Measurements from ENCODE around the gene HIP1R.
"Not testable (repeated sequence)": the region's sequence is repeated elsewhere in the genome, so short reads cannot be mapped to it uniquely, and the experiment has no call there.

HIP1R gene

DNA sequence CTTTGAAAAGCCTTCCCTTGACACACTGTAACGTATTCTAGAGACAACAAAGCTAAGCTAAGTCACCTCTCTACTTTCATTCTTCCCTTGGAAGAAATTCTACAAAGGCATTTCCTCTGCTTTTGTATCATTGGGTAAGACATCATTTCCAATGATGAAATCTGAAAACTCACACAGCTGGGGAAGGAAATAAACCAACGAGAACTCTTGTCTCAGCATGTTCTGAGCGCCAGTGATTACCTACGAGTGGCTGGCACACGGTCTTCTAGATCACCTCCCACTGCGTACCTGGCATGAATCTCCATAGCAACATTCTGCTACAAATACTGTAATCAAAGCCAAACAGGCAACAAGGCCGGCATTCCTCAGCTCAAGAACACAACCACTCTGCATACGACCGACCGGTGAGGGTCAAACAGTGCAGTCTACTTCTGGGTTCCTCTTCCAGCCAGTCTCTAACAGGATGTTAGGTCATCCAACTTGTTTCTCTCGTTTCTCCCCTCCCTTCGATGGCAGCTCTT, 53.0 kb downstream of the HIP1R start:
- H3K4me3 ChIP-seq (ENCODE audit: low read depth, low read length), result no peak overlapping the region
- TF ChIP-seq, protein P1, sequence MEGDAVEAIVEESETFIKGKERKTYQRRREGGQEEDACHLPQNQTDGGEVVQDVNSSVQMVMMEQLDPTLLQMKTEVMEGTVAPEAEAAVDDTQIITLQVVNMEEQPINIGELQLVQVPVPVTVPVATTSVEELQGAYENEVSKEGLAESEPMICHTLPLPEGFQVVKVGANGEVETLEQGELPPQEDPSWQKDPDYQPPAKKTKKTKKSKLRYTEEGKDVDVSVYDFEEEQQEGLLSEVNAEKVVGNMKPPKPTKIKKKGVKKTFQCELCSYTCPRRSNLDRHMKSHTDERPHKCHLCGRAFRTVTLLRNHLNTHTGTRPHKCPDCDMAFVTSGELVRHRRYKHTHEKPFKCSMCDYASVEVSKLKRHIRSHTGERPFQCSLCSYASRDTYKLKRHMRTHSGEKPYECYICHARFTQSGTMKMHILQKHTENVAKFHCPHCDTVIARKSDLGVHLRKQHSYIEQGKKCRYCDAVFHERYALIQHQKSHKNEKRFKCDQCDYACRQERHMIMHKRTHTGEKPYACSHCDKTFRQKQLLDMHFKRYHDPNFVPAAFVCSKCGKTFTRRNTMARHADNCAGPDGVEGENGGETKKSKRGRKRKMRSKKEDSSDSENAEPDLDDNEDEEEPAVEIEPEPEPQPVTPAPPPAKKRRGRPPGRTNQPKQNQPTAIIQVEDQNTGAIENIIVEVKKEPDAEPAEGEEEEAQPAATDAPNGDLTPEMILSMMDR (IDR thresholded peaks at IDR 0.05; ENCODE audit: borderline replicate concordance, insufficient read depth, low read depth, low read length), result no peak

DNA sequence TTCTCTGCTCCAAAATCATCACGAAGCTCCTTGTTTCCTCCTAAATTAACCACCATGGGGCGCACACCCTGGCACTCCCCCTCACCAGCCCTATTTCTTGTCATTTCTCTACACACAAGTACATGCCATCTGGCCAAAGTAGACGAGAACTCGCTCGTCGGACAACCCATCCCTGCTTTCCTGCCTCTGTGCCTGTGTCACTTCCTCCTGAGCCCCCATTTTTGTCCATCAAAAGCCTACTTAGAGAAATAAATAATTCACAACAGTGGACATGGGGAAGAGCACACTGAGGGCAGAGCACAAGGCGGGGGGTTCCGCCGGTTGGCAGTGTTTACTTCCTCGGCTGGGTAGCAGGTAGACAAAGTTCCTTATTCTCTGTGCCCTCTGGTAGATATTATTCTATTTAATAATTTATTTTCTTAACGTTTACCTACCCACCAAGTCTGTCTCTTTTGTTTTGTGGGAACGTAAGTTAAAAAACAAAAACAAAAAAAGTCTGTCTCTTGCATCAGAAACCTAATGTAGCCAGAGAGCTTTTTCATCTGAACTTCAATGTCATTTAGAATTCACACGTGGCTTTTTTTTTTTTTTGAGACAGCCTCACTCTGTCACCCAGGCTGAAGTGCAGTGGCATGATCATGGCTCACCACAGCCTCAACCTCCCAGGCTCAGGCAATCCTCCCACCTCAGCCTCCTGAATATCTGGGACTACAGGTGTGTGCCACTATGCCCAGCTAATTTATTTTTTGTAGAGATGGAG, 54.7 kb downstream of the HIP1R start:
- no peak overlapping the region for H3K4me3 ChIP-seq (ENCODE audit: low read depth, low read length)
- TF ChIP-seq, protein P1 (IDR thresholded peaks at IDR 0.05; ENCODE audit: borderline replicate concordance, insufficient read depth, low read depth, low read length), result no peak

DNA sequence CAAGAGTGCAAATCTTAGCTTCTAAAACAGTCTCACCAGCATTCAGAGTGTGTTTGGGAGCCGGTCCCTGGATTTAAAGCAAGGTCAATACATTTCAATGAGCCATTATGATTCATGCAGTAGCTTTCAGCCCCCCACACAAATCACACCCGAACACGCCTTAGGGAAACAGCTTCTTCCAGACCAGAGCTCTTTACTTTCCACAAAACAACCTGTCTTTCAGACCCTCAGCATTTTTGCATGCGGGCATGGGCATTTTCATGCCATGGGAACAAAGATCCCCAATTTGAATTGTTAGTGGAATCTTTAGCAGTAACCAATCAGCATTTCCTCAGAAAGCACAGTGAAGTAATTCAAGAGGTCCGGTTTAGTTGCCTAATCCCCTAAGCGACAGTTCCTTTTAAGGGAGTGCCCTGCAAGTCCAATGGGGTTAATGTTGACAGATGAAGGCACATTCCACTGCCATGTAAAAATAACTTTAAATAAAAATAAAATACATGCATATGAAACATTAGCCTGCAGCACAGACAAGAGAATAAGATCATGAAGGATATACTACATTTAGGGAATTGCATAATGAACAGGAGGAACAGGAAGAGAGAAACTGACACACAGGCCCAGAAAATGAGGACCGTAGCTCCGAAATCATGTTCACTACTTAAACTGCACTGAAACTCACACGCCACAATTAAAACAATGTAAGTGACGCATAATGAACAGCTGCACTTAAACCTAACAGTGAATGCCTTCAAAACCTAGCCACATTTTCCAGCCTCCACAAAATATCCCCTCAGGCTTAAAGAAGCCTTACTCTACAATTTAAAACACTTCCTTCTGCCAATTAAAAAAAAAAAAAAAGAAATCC, 56.6 kb downstream of the HIP1R start:
- H3K4me3 ChIP-seq (ENCODE audit: low read depth, low read length), result no peak overlapping the region
- TF ChIP-seq, protein P1 (IDR thresholded peaks at IDR 0.05; ENCODE audit: borderline replicate concordance, insufficient read depth, low read depth, low read length), result no peak

DNA sequence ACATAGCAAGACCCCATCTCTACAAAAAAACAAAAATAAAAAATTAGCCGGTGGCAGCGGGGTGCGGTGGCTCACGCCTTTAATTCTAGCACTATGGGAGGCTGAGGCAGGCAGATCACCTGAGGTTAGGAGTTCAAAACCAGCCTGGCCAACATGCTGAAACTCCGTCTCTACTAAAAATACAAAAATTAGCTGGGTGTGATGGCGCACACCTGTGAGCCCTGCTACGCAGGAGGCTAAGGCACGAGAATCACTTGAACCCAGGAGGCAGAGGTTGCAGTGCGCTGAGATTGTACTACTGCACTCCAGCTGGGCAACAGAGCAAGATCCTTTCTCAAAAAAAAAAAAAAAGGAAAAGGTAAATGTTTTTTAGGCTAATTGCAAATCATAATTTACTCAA, 57.5 kb downstream of the HIP1R start:
- not testable (repeated sequence) for H3K4me3 ChIP-seq (ENCODE audit: low read depth, low read length)

DNA sequence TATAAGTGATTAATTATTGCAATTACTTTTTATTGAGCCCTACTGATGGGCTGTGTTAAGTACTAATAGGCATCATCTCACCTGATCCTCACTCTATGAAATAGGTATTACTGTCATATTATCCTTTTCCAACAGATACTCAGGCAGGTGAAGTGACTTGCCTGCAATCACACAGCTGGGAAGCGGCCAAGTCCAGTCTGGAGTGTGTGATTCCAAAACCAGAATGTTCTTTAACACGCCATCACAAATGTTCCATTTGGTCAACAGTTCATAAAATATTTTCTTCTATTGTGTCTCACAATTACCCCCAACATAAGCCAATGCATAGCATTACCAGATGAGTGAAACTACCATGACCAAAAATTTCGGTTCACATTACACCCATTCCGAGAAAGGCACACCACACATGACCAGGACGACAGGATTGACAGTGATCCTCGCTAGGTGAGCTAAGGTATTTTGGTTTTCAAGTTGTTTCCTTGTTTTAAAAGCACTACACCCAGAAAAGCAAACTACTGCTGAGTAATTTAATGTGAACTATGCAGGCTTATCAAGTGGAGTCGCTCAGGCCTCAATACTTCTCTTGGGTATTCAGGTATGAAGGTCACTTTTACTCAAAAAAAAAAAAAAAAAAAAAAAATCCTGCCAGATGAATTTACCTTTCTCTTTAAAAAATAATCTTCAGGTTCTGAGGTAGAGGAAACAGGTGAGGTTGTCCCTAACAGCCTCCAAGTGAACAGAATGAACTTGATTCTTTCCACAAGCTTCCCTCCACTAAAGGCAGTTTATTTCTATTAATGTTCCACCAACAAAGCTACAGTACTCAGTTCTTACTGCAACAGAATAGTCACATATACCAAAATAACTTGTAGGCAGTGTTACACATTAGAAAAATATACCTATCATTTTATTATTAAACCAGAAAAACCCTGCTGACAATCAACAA, 58.2 kb downstream of the HIP1R start:
- H3K4me3 ChIP-seq (ENCODE audit: low read depth, low read length), result no peak overlapping the region
- TF ChIP-seq, protein P1 (IDR thresholded peaks at IDR 0.05; ENCODE audit: borderline replicate concordance, insufficient read depth, low read depth, low read length), result no peak

DNA sequence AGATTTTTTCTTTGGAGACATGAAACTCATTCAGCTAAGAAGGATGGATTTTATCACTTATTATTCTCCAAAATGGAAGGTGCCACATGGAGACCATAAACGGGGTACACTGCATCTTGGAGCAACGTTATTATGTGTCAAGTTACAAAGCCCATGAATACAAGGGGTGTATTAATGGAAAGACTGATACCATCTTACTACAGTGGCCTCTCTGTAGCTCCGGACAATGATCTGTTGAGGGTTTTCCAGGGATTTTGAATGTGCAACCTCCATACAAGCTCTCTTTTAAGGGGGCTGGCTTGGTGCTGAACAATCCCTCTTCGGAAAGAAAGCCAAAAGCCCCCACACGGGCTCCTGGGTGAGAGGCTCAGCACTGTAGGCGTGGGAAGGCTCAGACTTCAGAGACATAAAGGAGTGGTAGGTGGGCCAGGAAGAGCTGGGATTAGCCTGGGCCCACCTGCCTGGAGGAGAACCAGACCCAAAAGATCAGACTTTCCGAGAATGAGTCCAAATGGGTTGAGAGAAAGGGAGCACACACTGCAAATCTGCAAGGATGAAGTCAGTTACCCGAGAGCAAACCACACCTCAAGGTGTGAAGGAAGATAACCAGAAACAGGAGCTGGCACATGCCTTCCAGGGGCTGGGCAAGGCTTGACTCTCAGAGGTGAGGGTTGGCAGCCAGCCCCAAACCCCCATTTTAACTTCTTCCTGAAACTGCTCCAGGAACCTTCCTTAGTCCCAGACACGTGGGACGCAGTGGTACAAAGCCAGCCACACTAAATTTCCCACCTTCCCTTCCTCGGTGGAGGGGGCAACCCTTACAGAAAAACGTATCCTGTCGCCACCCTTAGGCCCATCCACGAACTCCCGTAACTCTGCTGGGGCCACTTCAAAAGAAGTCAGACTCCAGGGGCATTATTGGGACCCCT, 59.2 kb downstream of the HIP1R start:
- no peak overlapping the region for H3K4me3 ChIP-seq (ENCODE audit: low read depth, low read length)
- TF ChIP-seq, protein P1 (IDR thresholded peaks at IDR 0.05; ENCODE audit: borderline replicate concordance, insufficient read depth, low read depth, low read length), result no peak

All from GM12875 (cell line).